ENCODE data around the gene KIAA1217.

The KIAA1217 gene

GRCh38 chr10:24393201-24393600 lies 184.3 kb downstream of the KIAA1217 start:
- Histone ChIP-seq H2AFZ (no peak overlapping the region), H3K9me3 (ENCODE audit: control insufficient read depth, low read length) (no peaks in the 10 kb centered on the region), H3K79me2 (peaks cover 56% of the 10 kb centered on the region), H3K4me1 (no peaks in the 10 kb centered on the region), H3K27ac (no peak overlapping the region), H3K36me3 (ENCODE audit: control insufficient read depth, insufficient read depth, low read length) (no peaks in the 10 kb centered on the region), H3K27me3 (ENCODE audit: control insufficient read depth, insufficient read depth, low read length) (no peaks in the 10 kb centered on the region), H3K9ac (no peak overlapping the region), H3K4me3 (ENCODE audit: low read depth, low read length) (no peak overlapping the region), H3K4me2 (ENCODE audit: low read length) (no peak overlapping the region)
- TF ChIP-seq, protein P1, sequence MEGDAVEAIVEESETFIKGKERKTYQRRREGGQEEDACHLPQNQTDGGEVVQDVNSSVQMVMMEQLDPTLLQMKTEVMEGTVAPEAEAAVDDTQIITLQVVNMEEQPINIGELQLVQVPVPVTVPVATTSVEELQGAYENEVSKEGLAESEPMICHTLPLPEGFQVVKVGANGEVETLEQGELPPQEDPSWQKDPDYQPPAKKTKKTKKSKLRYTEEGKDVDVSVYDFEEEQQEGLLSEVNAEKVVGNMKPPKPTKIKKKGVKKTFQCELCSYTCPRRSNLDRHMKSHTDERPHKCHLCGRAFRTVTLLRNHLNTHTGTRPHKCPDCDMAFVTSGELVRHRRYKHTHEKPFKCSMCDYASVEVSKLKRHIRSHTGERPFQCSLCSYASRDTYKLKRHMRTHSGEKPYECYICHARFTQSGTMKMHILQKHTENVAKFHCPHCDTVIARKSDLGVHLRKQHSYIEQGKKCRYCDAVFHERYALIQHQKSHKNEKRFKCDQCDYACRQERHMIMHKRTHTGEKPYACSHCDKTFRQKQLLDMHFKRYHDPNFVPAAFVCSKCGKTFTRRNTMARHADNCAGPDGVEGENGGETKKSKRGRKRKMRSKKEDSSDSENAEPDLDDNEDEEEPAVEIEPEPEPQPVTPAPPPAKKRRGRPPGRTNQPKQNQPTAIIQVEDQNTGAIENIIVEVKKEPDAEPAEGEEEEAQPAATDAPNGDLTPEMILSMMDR (IDR thresholded peaks at IDR 0.05) = no peak

GRCh38 chr10:24394461-24395190 lies 185.7 kb downstream of the KIAA1217 start:
- TF ChIP-seq, protein P1 (IDR thresholded peaks at IDR 0.05) = no peak
- no peak overlapping the region for H3K9ac ChIP-seq
- no peak overlapping the region for H3K27ac ChIP-seq
- H3K4me2 ChIP-seq (ENCODE audit: low read length) = no peak overlapping the region
- no peaks in the 10 kb centered on the region for H3K27me3 ChIP-seq (ENCODE audit: control insufficient read depth, insufficient read depth, low read length)
- peaks cover 52% of the 10 kb centered on the region for H3K79me2 ChIP-seq
- no peaks in the 10 kb centered on the region for H3K9me3 ChIP-seq (ENCODE audit: control insufficient read depth, low read length)
- no peaks in the 10 kb centered on the region for H3K36me3 ChIP-seq (ENCODE audit: control insufficient read depth, insufficient read depth, low read length)
- no peaks in the 10 kb centered on the region for H3K4me1 ChIP-seq
- no peak overlapping the region for H3K4me3 ChIP-seq (ENCODE audit: low read depth, low read length)
- H2AFZ ChIP-seq = no peak overlapping the region

DNA sequence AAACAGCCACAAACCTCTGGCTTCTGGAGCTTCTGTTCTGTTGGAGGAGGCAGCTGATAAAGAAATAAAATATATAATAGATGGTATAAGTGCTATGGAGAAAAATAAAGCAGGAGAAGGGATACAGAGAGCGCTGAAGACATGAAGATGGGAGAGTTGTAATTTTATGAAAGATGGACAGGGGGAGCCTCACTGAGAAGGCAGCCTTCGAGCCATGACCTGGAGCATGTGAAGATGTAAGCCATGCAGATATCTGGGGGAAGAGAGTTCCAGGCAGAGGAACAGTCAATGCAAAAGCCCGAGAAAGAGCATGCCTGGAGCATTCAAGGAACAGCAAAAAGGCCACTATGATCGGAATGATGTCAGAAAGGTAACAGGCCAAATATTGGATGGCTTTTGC lies 187.5 kb downstream of the KIAA1217 start:
- H3K79me2 ChIP-seq = peaks cover 46% of the 10 kb centered on the region
- no peaks in the 10 kb centered on the region for H3K36me3 ChIP-seq (ENCODE audit: control insufficient read depth, insufficient read depth, low read length)
- no peaks in the 10 kb centered on the region for H3K27me3 ChIP-seq (ENCODE audit: control insufficient read depth, insufficient read depth, low read length)
- H2AFZ ChIP-seq = no peak overlapping the region
- no peak overlapping the region for H3K9ac ChIP-seq
- no peak overlapping the region for H3K4me2 ChIP-seq (ENCODE audit: low read length)
- no peaks in the 10 kb centered on the region for H3K4me1 ChIP-seq
- no peak overlapping the region for H3K4me3 ChIP-seq (ENCODE audit: low read depth, low read length)
- H3K27ac ChIP-seq = no peak overlapping the region
- TF ChIP-seq, protein P1 (IDR thresholded peaks at IDR 0.05) = no peak
- no peaks in the 10 kb centered on the region for H3K9me3 ChIP-seq (ENCODE audit: control insufficient read depth, low read length)

DNA sequence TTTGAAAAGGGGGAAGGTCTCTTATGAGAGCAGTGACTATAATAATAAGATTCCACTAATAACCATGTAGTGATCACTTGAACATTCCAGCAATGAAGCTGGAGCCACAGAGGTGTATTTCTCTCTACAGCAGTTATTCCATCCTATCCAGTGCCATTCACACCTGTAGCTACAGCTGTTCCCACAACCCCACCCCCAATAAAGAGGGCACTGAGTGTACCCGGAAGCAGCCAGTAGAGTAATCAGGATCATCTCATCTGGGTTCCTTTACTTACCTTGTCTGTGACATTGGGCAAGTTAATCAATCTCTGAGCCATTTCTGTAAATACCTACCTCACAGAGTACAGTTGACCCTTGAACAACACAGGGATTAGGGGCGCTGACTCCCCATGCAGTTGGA lies 188.7 kb downstream of the KIAA1217 start:
- H3K9me3 ChIP-seq (ENCODE audit: control insufficient read depth, low read length) = no peaks in the 10 kb centered on the region
- no peak overlapping the region for H2AFZ ChIP-seq
- H3K79me2 ChIP-seq = peaks cover 42% of the 10 kb centered on the region
- H3K4me1 ChIP-seq = no peaks in the 10 kb centered on the region
- H3K27me3 ChIP-seq (ENCODE audit: control insufficient read depth, insufficient read depth, low read length) = no peaks in the 10 kb centered on the region
- H3K27ac ChIP-seq = no peak overlapping the region
- H3K36me3 ChIP-seq (ENCODE audit: control insufficient read depth, insufficient read depth, low read length) = no peaks in the 10 kb centered on the region
- TF ChIP-seq, protein P1 (IDR thresholded peaks at IDR 0.05) = no peak
- no peak overlapping the region for H3K4me2 ChIP-seq (ENCODE audit: low read length)
- no peak overlapping the region for H3K9ac ChIP-seq
- no peak overlapping the region for H3K4me3 ChIP-seq (ENCODE audit: low read depth, low read length)

- Histone ChIP-seq H3K36me3 (ENCODE audit: control insufficient read depth, insufficient read depth, low read length) (no peaks in the 10 kb centered on the region), H2AFZ (no peak overlapping the region), H3K4me2 (ENCODE audit: low read length) (no peak overlapping the region), H3K4me1 (no peaks in the 10 kb centered on the region), H3K4me3 (ENCODE audit: low read depth, low read length) (no peak overlapping the region), H3K9me3 (ENCODE audit: control insufficient read depth, low read length) (no peaks in the 10 kb centered on the region), H3K27ac (no peak overlapping the region), H3K79me2 (peaks cover 15% of the 10 kb centered on the region), H3K27me3 (ENCODE audit: control insufficient read depth, insufficient read depth, low read length) (no peaks in the 10 kb centered on the region), H3K9ac (no peak overlapping the region)
- TF ChIP-seq, protein P1 (IDR thresholded peaks at IDR 0.05) = no peak
Measured at GRCh38 chr10:24404567-24404966, 195.6 kb downstream of the KIAA1217 start.
